ENCODE results near the gene CACNA1B.

CACNA1B gene

DNA sequence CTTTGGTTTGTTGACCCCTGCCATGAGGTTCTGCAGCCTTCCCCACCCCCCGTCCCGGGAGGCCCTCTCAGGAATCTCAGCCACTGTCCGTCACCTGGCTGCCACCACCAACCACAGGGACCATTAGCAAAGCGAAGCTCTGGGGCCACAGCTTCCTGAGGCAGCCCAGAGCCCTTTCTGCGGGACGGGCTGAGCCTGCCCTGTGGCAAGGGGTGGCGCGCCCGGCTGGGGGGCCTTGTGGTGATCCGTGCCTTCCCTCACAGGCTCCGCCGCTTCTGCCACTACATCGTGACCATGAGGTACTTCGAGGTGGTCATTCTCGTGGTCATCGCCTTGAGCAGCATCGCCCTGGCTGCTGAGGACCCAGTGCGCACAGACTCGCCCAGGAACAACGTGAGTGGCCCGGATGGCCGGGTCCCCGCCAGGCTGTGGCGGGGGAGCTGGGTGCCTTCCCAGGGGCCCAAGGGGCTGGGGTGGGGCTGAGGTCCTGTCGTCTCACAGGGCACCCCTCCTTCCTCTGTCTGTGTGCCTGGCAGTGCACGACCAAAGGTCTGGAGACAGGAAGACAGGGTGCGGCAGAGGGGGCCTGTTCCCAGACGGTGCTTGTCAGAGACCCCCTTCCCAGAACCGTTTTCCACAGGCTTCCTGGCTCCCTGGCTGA is 169.2 kb downstream of the CACNA1B start:
- H3K27me3 ChIP-seq (ENCODE audit: control insufficient read depth in 1 of 2, insufficient read depth in 2 of 2, low read length in 2 of 2) = peaks cover 0 to 10% of the 10 kb centered on the region in 2 donors
- H3K36me3 ChIP-seq (ENCODE audit: control insufficient read depth in 1 of 2, insufficient read depth in 2 of 2, low read length in 2 of 2) = no peaks in the 10 kb centered on the region
- no peak overlapping the region for H3K4me3 ChIP-seq (ENCODE audit: low read depth in 1 of 2, low read length in 2 of 2)
- no peaks in the 10 kb centered on the region for H3K4me1 ChIP-seq (ENCODE audit: control insufficient read depth in 1 of 2, insufficient read depth in 2 of 2, low read length in 2 of 2)
- no peak overlapping the region for H3K9ac ChIP-seq (ENCODE audit: low read depth in 1 of 2, low read length in 2 of 2)
- no peak overlapping the region for H3K27ac ChIP-seq (ENCODE audit: low read depth, low read length)
- no peaks in the 10 kb centered on the region for H3K9me3 ChIP-seq (ENCODE audit: control insufficient read depth in 1 of 2, low read length in 2 of 2)

- Histone ChIP-seq H3K9ac (ENCODE audit: low read depth in 1 of 2, low read length in 2 of 2) (no peak overlapping the region), H3K27me3 (ENCODE audit: control insufficient read depth in 1 of 2, insufficient read depth in 2 of 2, low read length in 2 of 2) (peaks cover 0 to 10% of the 10 kb centered on the region in 2 donors), H3K4me3 (ENCODE audit: low read depth in 1 of 2, low read length in 2 of 2) (no peak overlapping the region), H3K4me1 (ENCODE audit: control insufficient read depth in 1 of 2, insufficient read depth in 2 of 2, low read length in 2 of 2) (no peaks in the 10 kb centered on the region), H3K27ac (ENCODE audit: low read depth, low read length) (no peak overlapping the region), H3K36me3 (ENCODE audit: control insufficient read depth in 1 of 2, insufficient read depth in 2 of 2, low read length in 2 of 2) (no peaks in the 10 kb centered on the region), H3K9me3 (ENCODE audit: control insufficient read depth in 1 of 2, low read length in 2 of 2) (no peaks in the 10 kb centered on the region)
Measured at GRCh38 chr9:138047469-138048040, 170.0 kb downstream of the CACNA1B start.

GRCh38 chr9:138048184-138048583 is 170.6 kb downstream of the CACNA1B start:
- Histone ChIP-seq H3K9ac (ENCODE audit: low read depth in 1 of 2, low read length in 2 of 2) (no peak overlapping the region), H3K27ac (ENCODE audit: low read depth, low read length) (no peak overlapping the region), H3K4me3 (ENCODE audit: low read depth in 1 of 2, low read length in 2 of 2) (no peak overlapping the region), H3K9me3 (ENCODE audit: control insufficient read depth in 1 of 2, low read length in 2 of 2) (no peaks in the 10 kb centered on the region), H3K27me3 (ENCODE audit: control insufficient read depth in 1 of 2, insufficient read depth in 2 of 2, low read length in 2 of 2) (peaks cover 0 to 10% of the 10 kb centered on the region in 2 donors), H3K36me3 (ENCODE audit: control insufficient read depth in 1 of 2, insufficient read depth in 2 of 2, low read length in 2 of 2) (no peaks in the 10 kb centered on the region), H3K4me1 (ENCODE audit: control insufficient read depth in 1 of 2, insufficient read depth in 2 of 2, low read length in 2 of 2) (no peaks in the 10 kb centered on the region)

DNA sequence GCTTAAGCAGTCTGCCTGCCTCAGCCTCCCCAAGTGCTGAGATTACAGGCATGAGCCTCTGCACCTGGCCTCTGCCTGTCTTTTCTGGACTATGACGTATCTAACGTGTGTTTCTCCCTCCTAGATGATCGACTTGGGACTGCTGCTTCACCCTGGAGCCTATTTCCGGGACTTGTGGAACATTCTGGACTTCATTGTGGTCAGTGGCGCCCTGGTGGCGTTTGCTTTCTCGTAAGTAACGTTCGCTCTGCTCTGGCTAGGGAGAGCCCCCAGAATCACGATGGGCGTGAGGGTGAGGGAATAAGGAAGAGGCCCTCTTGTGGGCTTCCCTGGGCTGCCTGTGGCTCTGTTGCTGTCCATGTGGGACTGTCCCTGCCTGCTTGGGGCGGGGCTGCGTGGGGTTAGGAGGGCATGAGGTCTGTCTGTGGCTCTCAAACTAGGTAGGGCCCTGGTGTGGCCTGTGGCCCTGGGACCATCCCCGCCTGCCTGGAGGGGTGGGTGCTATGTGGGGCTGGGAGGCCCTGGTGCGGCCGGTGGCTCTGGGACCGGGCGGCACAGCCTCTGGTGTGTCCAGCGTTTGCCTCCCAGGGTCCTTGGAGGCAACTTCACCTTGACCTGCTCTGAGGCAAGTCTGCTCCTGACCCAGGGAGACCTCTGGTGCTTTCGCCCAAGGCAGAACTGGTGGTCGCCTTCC is 171.7 kb downstream of the CACNA1B start:
- no peak overlapping the region for H3K4me3 ChIP-seq (ENCODE audit: low read depth in 1 of 2, low read length in 2 of 2)
- peaks cover 0 to 10% of the 10 kb centered on the region in 2 donors for H3K27me3 ChIP-seq (ENCODE audit: control insufficient read depth in 1 of 2, insufficient read depth in 2 of 2, low read length in 2 of 2)
- no peaks in the 10 kb centered on the region for H3K9me3 ChIP-seq (ENCODE audit: control insufficient read depth in 1 of 2, low read length in 2 of 2)
- H3K9ac ChIP-seq (ENCODE audit: low read depth in 1 of 2, low read length in 2 of 2) = no peak overlapping the region
- H3K36me3 ChIP-seq (ENCODE audit: control insufficient read depth in 1 of 2, insufficient read depth in 2 of 2, low read length in 2 of 2) = no peaks in the 10 kb centered on the region
- H3K27ac ChIP-seq (ENCODE audit: low read depth, low read length) = no peak overlapping the region
- no peaks in the 10 kb centered on the region for H3K4me1 ChIP-seq (ENCODE audit: control insufficient read depth in 1 of 2, insufficient read depth in 2 of 2, low read length in 2 of 2)

GRCh38 chr9:138049779-138050471 is 172.3 kb downstream of the CACNA1B start:
- no peak overlapping the region for H3K27ac ChIP-seq (ENCODE audit: low read depth, low read length)
- H3K4me3 ChIP-seq (ENCODE audit: low read depth in 1 of 2, low read length in 2 of 2) = no peak overlapping the region
- no peaks in the 10 kb centered on the region for H3K4me1 ChIP-seq (ENCODE audit: control insufficient read depth in 1 of 2, insufficient read depth in 2 of 2, low read length in 2 of 2)
- no peaks in the 10 kb centered on the region for H3K9me3 ChIP-seq (ENCODE audit: control insufficient read depth in 1 of 2, low read length in 2 of 2)
- H3K9ac ChIP-seq (ENCODE audit: low read depth in 1 of 2, low read length in 2 of 2) = no peak overlapping the region
- no peaks in the 10 kb centered on the region for H3K36me3 ChIP-seq (ENCODE audit: control insufficient read depth in 1 of 2, insufficient read depth in 2 of 2, low read length in 2 of 2)
- peaks cover 0 to 7% of the 10 kb centered on the region in 2 donors for H3K27me3 ChIP-seq (ENCODE audit: control insufficient read depth in 1 of 2, insufficient read depth in 2 of 2, low read length in 2 of 2)

- no peaks in the 10 kb centered on the region for H3K36me3 ChIP-seq (ENCODE audit: control insufficient read depth in 1 of 2, insufficient read depth in 2 of 2, low read length in 2 of 2)
- no peaks in the 10 kb centered on the region for H3K9me3 ChIP-seq (ENCODE audit: control insufficient read depth in 1 of 2, low read length in 2 of 2)
- peaks cover 0 to 7% of the 10 kb centered on the region in 2 donors for H3K27me3 ChIP-seq (ENCODE audit: control insufficient read depth in 1 of 2, insufficient read depth in 2 of 2, low read length in 2 of 2)
- H3K4me3 ChIP-seq (ENCODE audit: low read depth in 1 of 2, low read length in 2 of 2) = no peak overlapping the region
- no peak overlapping the region for H3K9ac ChIP-seq (ENCODE audit: low read depth in 1 of 2, low read length in 2 of 2)
- H3K27ac ChIP-seq (ENCODE audit: low read depth, low read length) = no peak overlapping the region
- H3K4me1 ChIP-seq (ENCODE audit: control insufficient read depth in 1 of 2, insufficient read depth in 2 of 2, low read length in 2 of 2) = no peaks in the 10 kb centered on the region
Measured at GRCh38 chr9:138050472-138051330, 173.1 kb downstream of the CACNA1B start.

GRCh38 chr9:138051586-138052321 is 174.2 kb downstream of the CACNA1B start:
- H3K4me1 ChIP-seq (ENCODE audit: control insufficient read depth in 1 of 2, insufficient read depth in 2 of 2, low read length in 2 of 2) = no peaks in the 10 kb centered on the region
- peaks cover 0 to 7% of the 10 kb centered on the region in 2 donors for H3K27me3 ChIP-seq (ENCODE audit: control insufficient read depth in 1 of 2, insufficient read depth in 2 of 2, low read length in 2 of 2)
- H3K27ac ChIP-seq (ENCODE audit: low read depth, low read length) = no peak overlapping the region

DNA sequence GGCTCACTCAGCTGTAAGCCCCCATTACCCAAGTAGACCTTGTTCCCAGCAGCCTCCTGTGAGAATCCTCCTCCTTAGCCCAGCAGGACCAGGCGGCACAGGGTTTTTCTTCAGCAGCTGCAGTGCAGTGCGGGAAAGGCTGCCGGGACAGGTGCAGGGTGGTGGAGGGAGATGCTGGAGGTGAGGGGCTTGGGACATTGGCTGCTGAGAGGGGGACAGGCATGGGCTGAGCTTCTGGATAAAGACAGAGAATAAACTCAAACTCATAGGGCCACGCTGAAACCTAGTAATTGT is 174.7 kb downstream of the CACNA1B start:
- Histone ChIP-seq H3K4me3 (ENCODE audit: low read depth in 1 of 2, low read length in 2 of 2) (no peak overlapping the region), H3K9me3 (ENCODE audit: control insufficient read depth in 1 of 2, low read length in 2 of 2) (no peaks in the 10 kb centered on the region), H3K27me3 (ENCODE audit: control insufficient read depth in 1 of 2, insufficient read depth in 2 of 2, low read length in 2 of 2) (peaks cover 0 to 7% of the 10 kb centered on the region in 2 donors)

More at GRCh38 chr9:138051586-138052321, 174.2 kb downstream of the CACNA1B start:
- Histone ChIP-seq H3K9ac (ENCODE audit: low read depth in 1 of 2, low read length in 2 of 2) (no peak overlapping the region), H3K9me3 (ENCODE audit: control insufficient read depth in 1 of 2, low read length in 2 of 2) (no peaks in the 10 kb centered on the region), H3K4me3 (ENCODE audit: low read depth in 1 of 2, low read length in 2 of 2) (no peak overlapping the region), H3K36me3 (ENCODE audit: control insufficient read depth in 1 of 2, insufficient read depth in 2 of 2, low read length in 2 of 2) (no peaks in the 10 kb centered on the region)

GRCh38 chr9:138052635-138053320 is 175.2 kb downstream of the CACNA1B start:
- H3K4me3 ChIP-seq (ENCODE audit: low read depth in 1 of 2, low read length in 2 of 2) = no peak overlapping the region
- no peaks in the 10 kb centered on the region for H3K9me3 ChIP-seq (ENCODE audit: control insufficient read depth in 1 of 2, low read length in 2 of 2)
- H3K4me1 ChIP-seq (ENCODE audit: control insufficient read depth in 1 of 2, insufficient read depth in 2 of 2, low read length in 2 of 2) = no peaks in the 10 kb centered on the region
- no peak overlapping the region for H3K27ac ChIP-seq (ENCODE audit: low read depth, low read length)
- peaks cover 0 to 7% of the 10 kb centered on the region in 2 donors for H3K27me3 ChIP-seq (ENCODE audit: control insufficient read depth in 1 of 2, insufficient read depth in 2 of 2, low read length in 2 of 2)
- H3K36me3 ChIP-seq (ENCODE audit: control insufficient read depth in 1 of 2, insufficient read depth in 2 of 2, low read length in 2 of 2) = no peaks in the 10 kb centered on the region
- H3K9ac ChIP-seq (ENCODE audit: low read depth in 1 of 2, low read length in 2 of 2) = no peak overlapping the region

More for the DNA sequence above, 174.7 kb downstream of the CACNA1B start:
- H3K9ac ChIP-seq (ENCODE audit: low read depth in 1 of 2, low read length in 2 of 2) = no peak overlapping the region
- no peak overlapping the region for H3K27ac ChIP-seq (ENCODE audit: low read depth, low read length)
- no peaks in the 10 kb centered on the region for H3K36me3 ChIP-seq (ENCODE audit: control insufficient read depth in 1 of 2, insufficient read depth in 2 of 2, low read length in 2 of 2)
- H3K4me1 ChIP-seq (ENCODE audit: control insufficient read depth in 1 of 2, insufficient read depth in 2 of 2, low read length in 2 of 2) = no peaks in the 10 kb centered on the region

Measured in duodenal mucosa (tissue), 2 donors.